ENCODE measurements around the gene CABP5. TPM values are rescaled to one million over a fixed set of nuclear protein-coding genes. Genes with fewer than 3 reads are reported as not detected.

The CABP5 gene
- total RNA-seq, 5 donors from 2014 or later (not counting 1 experiment from before 2014, with no cell fraction given): not detected

- no peak for DNase-seq
- no peak for ATAC-seq (replicated peaks in 1 of 4)
- Histone ChIP-seq H3K27ac (ENCODE audit: low read length) (no peak overlapping the region), H3K4me1 (ENCODE audit: control insufficient read depth in 1 of 2, extremely low read depth in 1 of 2, insufficient read depth in 2 of 2, low read length in 2 of 2) (no peaks in the 10 kb centered on the region), H3K9me3 (no peaks in the 10 kb centered on the region), H3K27me3 (replicated peaks in 1 of 2; ENCODE audit: control insufficient read depth in 2 of 2, extremely low read depth in 1 of 2, insufficient read depth in 2 of 2, low read length in 1 of 2) (peaks cover 2 to 30% of the 10 kb centered on the region in 2 experiments), H3K36me3 (ENCODE audit: control insufficient read depth in 2 of 2, extremely low read depth in 1 of 2, insufficient read depth in 1 of 2, low read length in 1 of 2) (no peaks in the 10 kb centered on the region), H3K4me3 (ENCODE audit: control insufficient read depth in 1 of 2, extremely low read depth in 1 of 2, low read length in 1 of 2) (no peak overlapping the region)
- Mint-ChIP-seq H3K4me1 (no peaks in the 10 kb centered on the region), H3K36me3 (no peaks in the 10 kb centered on the region), H3K27me3 (peaks cover 23% of the 10 kb centered on the region in 2 donors), H3K9me3 (no peaks in the 10 kb centered on the region), H3K27ac (no peak overlapping the region), H3K4me3 (no peak overlapping the region)
- WGBS (ENCODE audit: insufficient coverage): 70% methylated on average over 1 of the region's 1 CpG
- POLR2A ChIA-PET: no interaction called here
- CTCF ChIA-PET: no interaction called here
Measured at GRCh38 chr19:47996230-47996727, 47.6 kb downstream of the CABP5 start.

- Mint-ChIP-seq H3K27ac (no peak within 1 kb of the TSS), H3K36me3 (no peaks in the 10 kb centered on the region), H3K4me1 (no peaks in the 10 kb centered on the region), H3K27me3 (peaks cover 32 to 34% of the 10 kb centered on the region in 2 donors), H3K4me3 (no peak within 1 kb of the TSS), H3K9me3 (no peaks in the 10 kb centered on the region)
- H3K4me1 ChIP-seq (ENCODE audit: control insufficient read depth in 1 of 2, extremely low read depth in 1 of 2, insufficient read depth in 2 of 2, low read length in 2 of 2): no peaks in the 10 kb centered on the region
- 46% methylated on average over 3 of the region's 5 CpGs for WGBS (ENCODE audit: insufficient coverage)
- peaks cover 2 to 40% of the 10 kb centered on the region in 2 experiments for H3K27me3 ChIP-seq (replicated peaks in 1 of 2; ENCODE audit: control insufficient read depth in 2 of 2, extremely low read depth in 1 of 2, insufficient read depth in 2 of 2, low read length in 1 of 2)
- no peaks in the 10 kb centered on the region for H3K36me3 ChIP-seq (ENCODE audit: control insufficient read depth in 2 of 2, extremely low read depth in 1 of 2, insufficient read depth in 1 of 2, low read length in 1 of 2)
- POLR2A ChIA-PET: no interaction called here
- no peak for DNase-seq
- no peaks in the 10 kb centered on the region for H3K9me3 ChIP-seq
- CTCF ChIA-PET: no interaction called here
- no peak for ATAC-seq (replicated peaks in 1 of 4)
- H3K4me3 ChIP-seq (ENCODE audit: control insufficient read depth in 1 of 2, extremely low read depth in 1 of 2, low read length in 1 of 2): no peak within 1 kb of the TSS
- no peak within 1 kb of the TSS for H3K27ac ChIP-seq (ENCODE audit: low read length)
Measured at GRCh38 chr19:47994209-47994802, 49.6 kb downstream of the CABP5 start, which contains the start of gene ELSPBP1. ELSPBP1 (plus strand) TSS chr19:47994632; CDS start chr19:48008668, 14,036 bp downstream.

- Histone ChIP-seq H3K4me3 (ENCODE audit: control insufficient read depth in 1 of 2, extremely low read depth in 1 of 2, low read length in 1 of 2) (no peak within 1 kb of the TSS), H3K9me3 (no peaks in the 10 kb centered on the region), H3K27me3 (replicated peaks in 1 of 2; ENCODE audit: control insufficient read depth in 2 of 2, extremely low read depth in 1 of 2, insufficient read depth in 2 of 2, low read length in 1 of 2) (peaks cover 2 to 46% of the 10 kb centered on the region in 2 experiments), H3K4me1 (ENCODE audit: control insufficient read depth in 1 of 2, extremely low read depth in 1 of 2, insufficient read depth in 2 of 2, low read length in 2 of 2) (no peaks in the 10 kb centered on the region), H3K27ac (ENCODE audit: low read length) (no peak within 1 kb of the TSS), H3K36me3 (ENCODE audit: control insufficient read depth in 2 of 2, extremely low read depth in 1 of 2, insufficient read depth in 1 of 2, low read length in 1 of 2) (no peaks in the 10 kb centered on the region)
- POLR2A ChIA-PET: no interaction called here
- Mint-ChIP-seq H3K9me3 (no peaks in the 10 kb centered on the region), H3K4me3 (no peak within 1 kb of the TSS), H3K36me3 (no peaks in the 10 kb centered on the region), H3K27ac (no peak within 1 kb of the TSS), H3K27me3 (peaks cover 37% of the 10 kb centered on the region in 2 donors), H3K4me1 (no peaks in the 10 kb centered on the region)
- DNase-seq: no peak
- CTCF ChIA-PET: no interaction called here
- no peak for ATAC-seq (replicated peaks in 1 of 4)
- 36% methylated on average over 2 of the region's 2 CpGs for WGBS (ENCODE audit: insufficient coverage)
Measured at GRCh38 chr19:47992070-47992469, 51.8 kb downstream of the CABP5 start, which contains the start of gene BSPH1. BSPH1 (minus strand) TSS chr19:47992170; CDS start chr19:47992081, 89 bp downstream.

GRCh38 chr19:47991191-47991808 is 52.6 kb downstream of the CABP5 start:
- Histone ChIP-seq H3K27me3 (replicated peaks in 1 of 2; ENCODE audit: control insufficient read depth in 2 of 2, extremely low read depth in 1 of 2, insufficient read depth in 2 of 2, low read length in 1 of 2) (peaks cover 2 to 46% of the 10 kb centered on the region in 2 experiments), H3K27ac (ENCODE audit: low read length) (no peak overlapping the region), H3K36me3 (ENCODE audit: control insufficient read depth in 2 of 2, extremely low read depth in 1 of 2, insufficient read depth in 1 of 2, low read length in 1 of 2) (no peaks in the 10 kb centered on the region), H3K4me1 (ENCODE audit: control insufficient read depth in 1 of 2, extremely low read depth in 1 of 2, insufficient read depth in 2 of 2, low read length in 2 of 2) (no peaks in the 10 kb centered on the region), H3K9me3 (no peaks in the 10 kb centered on the region), H3K4me3 (ENCODE audit: control insufficient read depth in 1 of 2, extremely low read depth in 1 of 2, low read length in 1 of 2) (no peak overlapping the region)
- ChIA-PET CTCF (no interaction called here), POLR2A (no interaction called here)
- H3K27me3 Mint-ChIP-seq: peaks cover 34 to 37% of the 10 kb centered on the region in 2 donors
- ATAC-seq (replicated peaks in 1 of 4) (no peak), DNase-seq (no peak)
- H3K4me1 Mint-ChIP-seq: no peaks in the 10 kb centered on the region
- 37% methylated on average over 10 of the region's 10 CpGs for WGBS (ENCODE audit: insufficient coverage)
- no peak overlapping the region for H3K27ac Mint-ChIP-seq
- no peak overlapping the region for H3K4me3 Mint-ChIP-seq
- no peaks in the 10 kb centered on the region for H3K9me3 Mint-ChIP-seq
- no peaks in the 10 kb centered on the region for H3K36me3 Mint-ChIP-seq

Other genes with a start within 250 kb of the CABP5 start
- gene TPRX1, start 239.5 kb downstream of the CABP5 start, total RNA-seq: not detected
- gene CRX, start 222.1 kb downstream of the CABP5 start, total RNA-seq: not detected
- not detected for gene TPRX2, start 184.8 kb downstream of the CABP5 start, total RNA-seq
- gene SULT2A1, start 157.8 kb downstream of the CABP5 start, total RNA-seq: under 1 TPM in 3 of 5 donors, not detected in 2; 0.22 to 0.44 (median 0.30) TPM
- gene BSPH1, start 51.9 kb downstream of the CABP5 start, total RNA-seq: not detected
- gene ELSPBP1, start 49.4 kb downstream of the CABP5 start, total RNA-seq: not detected
- 1 to 10 TPM; 1.3 to 9.5 (median 3.4) TPM for gene PLA2G4C, start 66.7 kb upstream of the CABP5 start, total RNA-seq
- 100 to 1,000 TPM in 3 of 5 donors, 10 to 100 TPM in 2; 58.7 to 127 (median 112) TPM for gene LIG1, start 126.3 kb upstream of the CABP5 start, total RNA-seq
- gene ZSWIM9, start 126.6 kb upstream of the CABP5 start, total RNA-seq: 10 to 100 TPM in 3 of 5 donors, 1 to 10 TPM in 2; 5.4 to 14.7 (median 11.6) TPM
- 100 to 1,000 TPM; 146 to 224 (median 191) TPM for gene CARD8, start 211.8 kb upstream of the CABP5 start, total RNA-seq
- gene ZNF114, start 226.0 kb upstream of the CABP5 start, total RNA-seq: under 1 TPM in 2 of 5 donors, not detected in 3; 0.20 to 0.41 TPM